GM19043 (cell line): ENCODE results near the gene CCND3.

Experiments used
- ATAC-seq: cut with Tn5 transposase; IDR thresholded peaks from one replicate; pipeline ENCODE4 v1.9.1; 2021; ENCODE audit warnings: low read depth; ENCODE audit not compliant: unreplicated experiment

Gene CCND3

DNA sequence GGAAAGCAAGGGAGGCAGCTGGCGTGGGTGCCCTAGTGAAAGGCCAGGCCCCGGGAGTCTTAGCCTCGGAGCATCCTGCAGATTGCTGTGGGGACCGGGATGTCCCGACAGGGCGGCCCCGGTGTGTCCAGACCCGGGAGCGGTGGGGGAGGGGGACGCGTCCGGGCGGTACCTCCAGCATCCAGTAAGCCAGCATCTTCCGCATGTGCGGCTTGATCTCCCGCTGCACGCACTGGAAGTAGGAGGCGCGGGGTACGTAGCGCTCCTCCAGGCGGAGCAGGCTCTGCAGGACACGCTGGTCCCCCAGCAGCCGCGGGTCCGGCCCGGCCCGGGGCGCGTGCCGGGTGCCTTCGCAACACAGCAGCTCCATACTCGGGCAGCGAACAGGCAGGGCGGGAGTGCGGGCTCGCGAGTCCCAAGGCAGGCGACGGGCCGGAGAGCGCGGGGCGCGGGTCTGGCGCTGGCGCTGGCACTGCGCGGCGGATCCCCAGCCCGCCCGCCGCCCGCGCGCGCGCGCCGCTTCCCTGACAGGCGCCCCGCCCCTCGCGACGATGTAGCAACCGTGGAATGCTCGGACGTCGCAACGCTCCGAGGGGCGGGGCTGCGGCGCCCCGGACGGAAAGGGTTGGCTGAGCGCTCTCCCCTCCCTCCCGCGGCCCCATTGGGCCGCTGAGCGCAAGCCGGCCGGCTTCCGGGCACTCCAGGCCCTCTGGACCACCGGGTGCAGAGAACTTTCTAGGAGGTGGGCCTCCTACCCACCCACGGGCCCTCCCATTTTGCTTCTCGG, at the start of gene CCND3:
Gene CCND3 (minus strand): TSS at position 529 of the 787 bp plus-strand sequence. CDS start 159 bp downstream, at position 370.
- ATAC-seq, result peak; percentile 84

DNA sequence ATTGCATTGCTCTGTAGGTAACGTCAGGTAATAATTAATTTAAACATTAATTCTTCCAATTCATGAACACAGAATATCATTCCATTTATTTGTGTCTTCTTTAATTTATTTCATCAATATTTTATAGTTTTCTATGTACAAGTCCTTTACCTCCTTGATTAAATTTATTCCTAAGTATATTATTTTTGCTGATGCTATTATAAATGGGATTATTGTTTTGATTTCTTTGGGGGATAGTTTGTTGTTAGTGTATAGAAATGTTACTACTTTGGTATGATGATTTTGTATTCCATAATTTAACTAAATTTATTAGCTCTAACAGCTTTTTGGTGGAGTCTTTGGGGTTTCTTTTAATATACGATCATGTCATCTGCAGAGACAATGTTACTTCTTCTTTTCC, 44.7 kb upstream of the CCND3 start:
- ATAC-seq, result no peak

DNA sequence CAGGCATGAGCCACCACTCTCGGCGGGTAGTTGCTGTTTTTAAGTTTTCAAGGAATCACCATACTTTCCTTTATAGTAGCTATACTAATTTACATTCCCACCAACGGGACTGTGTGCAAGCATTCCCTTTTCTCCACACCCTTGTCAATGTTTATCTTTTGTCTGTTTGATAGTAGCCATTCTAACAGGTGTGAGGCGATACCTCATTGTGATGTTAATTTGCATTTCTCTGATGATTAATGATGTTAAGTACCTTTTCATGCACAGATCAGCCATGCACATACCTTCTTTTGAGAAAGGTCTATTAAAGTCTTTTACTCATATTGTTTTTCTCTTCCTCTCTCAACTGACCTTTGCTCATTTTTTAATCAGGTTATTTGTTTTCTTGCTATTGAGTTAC, 43.0 kb upstream of the CCND3 start:
- ATAC-seq, result no peak

DNA sequence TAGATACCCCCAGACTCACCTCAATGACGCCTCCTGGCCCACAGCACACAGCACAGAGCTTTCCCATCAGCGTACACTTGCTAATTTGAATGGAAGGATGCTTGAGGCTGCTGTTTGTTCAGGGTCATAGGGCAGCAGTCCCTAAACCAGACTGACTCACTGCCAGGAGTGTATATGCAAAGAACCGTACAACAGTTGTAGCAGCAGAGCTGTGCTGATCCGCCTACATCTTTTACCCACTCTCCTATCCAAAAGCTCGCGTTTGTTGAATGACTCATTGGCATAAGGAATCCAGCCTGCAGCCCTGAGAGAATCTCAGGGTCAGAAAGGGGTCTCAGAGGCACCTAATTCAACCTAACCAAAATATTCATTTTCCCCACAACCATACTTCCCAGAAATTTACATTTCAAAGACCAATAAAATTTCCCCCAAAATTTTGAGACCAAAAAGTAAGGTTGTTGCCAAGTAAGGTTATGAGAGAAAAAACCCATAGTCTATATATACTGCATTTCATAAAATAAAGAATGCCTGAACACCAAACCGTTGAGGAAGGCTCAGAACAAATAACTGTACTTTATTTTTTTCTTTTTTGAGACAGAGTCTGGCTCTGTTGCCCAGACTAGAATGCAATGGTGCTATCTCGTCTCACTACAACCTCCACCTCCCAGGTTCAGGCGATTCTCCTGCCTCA, 35.3 kb upstream of the CCND3 start:
- ATAC-seq, result no peak

DNA sequence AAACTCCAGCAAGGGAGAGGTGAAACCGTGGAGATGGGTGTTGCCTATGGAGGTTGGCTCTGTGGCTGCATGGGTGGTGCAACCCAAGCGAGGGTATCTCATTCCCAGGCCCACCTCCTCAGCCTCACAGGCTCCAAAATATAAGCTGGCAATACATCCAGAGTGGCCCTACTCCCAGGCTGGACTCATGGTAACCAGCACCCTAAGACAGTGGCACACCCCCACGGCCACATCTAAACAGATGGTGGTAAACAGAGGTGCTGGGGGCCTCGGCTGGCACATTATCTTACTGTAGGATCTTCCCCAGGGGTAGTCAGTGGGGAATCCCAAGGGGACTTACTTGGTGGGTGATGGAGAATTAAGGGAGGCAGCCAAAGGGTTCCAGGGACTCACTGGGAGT, 33.7 kb upstream of the CCND3 start:
- no peak for ATAC-seq

DNA sequence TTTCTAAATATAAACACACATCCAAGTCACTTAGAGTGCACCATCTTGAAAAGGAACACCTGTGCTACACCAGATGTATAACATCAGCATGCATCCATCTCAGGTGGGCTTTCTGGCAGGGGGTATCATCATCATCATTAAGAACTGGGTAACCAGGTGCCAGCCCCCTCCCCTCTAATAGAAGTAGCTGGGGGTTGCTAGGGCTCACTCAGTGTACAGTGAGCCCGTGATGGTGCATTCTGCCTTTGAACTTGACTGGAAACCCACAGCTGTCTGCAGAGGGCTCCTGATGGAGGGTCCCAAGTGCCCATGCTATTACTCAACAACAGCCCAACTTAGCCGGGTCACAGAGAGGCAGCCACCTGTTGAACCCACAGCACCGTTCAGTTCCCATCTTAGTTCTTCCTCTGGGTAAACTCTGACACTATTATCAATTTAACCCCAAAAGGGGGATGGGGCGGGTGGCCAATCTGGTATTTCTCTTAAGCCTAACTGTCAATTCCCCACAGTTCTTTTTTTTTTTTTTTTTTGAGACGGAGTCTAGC, 32.7 kb upstream of the CCND3 start:
- ATAC-seq, result no peak

DNA sequence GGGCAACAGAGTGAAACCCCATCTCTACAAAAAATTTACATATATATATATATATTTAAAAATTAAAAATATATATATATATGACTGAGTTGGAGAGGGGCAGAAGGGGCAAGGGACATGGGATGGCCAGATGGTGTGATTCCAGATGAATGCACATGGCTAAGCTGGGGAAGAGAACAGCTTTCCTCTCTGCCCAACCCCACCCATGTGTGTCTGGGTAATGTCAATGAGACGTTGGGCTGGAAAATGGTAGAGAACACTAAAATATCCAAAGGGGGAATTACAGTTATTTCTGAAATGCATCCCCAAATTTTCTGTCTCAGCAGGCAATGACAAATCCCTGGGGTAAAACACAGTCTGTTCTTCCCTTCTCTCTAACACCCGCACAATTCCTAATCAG, 31.2 kb upstream of the CCND3 start:
- no peak for ATAC-seq

DNA sequence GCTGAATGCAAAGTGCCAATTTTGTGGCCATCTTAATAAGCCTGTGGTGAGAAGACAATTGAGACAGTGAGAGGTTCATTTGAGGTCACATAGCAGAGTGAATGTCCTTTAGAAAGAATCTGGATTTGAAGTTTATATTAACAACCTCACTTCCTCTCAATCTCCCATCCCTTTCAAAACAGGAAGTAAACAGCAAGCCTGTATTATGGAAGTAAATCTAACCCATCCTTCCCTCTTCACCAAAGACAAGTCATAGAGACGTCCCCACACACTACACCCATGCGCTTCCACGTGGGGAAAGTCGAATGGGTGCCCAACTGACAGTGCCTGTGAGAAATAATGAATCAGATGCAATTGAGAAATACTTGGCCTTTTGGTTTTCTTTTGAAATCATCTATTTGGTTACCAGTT, 28.8 kb upstream of the CCND3 start:
- no peak for ATAC-seq

DNA sequence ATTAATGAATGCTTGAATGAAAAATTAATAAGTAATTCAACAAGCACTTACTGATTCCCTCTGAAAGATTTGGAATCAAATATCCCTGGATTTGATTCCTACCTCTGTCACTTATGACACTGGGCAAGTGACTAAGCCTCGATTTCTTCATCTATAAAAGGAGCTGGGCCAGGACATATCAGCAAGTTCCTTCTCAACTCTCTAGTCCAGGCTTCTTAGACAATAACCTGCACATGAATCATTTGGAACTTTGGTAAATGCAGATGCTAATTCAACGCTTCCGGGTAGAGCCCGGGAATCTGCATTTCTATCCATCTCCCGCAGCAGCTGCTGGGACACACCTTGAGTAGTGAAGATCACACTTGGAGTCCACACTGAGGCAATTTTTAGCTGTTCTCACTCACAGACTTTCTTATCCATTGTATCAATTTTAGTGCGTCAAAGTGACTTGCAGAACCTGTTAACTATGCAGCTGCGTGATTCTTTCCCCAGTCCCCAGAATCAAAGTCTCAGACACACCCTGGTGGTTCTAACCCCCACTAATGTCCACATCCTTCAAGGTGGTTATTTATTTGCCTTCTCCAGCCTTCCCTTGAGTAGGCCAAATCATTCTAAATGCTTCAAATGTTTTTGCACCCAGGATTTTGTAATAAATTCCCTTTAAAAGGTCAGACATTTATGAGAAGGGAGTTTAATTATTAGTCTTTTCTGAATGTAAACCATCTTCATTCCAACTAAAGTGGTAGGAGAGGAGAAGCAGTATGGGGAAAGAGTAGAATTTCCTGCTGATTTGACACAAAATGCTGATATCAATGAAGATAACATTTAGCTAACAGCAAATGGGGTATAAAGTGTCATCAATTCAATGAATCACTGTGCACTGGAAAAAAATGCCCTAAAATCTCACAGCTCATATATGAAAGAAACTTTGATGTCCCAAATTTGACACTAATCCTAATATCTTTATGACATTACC, 26.0 kb upstream of the CCND3 start:
- ATAC-seq, result no peak

DNA sequence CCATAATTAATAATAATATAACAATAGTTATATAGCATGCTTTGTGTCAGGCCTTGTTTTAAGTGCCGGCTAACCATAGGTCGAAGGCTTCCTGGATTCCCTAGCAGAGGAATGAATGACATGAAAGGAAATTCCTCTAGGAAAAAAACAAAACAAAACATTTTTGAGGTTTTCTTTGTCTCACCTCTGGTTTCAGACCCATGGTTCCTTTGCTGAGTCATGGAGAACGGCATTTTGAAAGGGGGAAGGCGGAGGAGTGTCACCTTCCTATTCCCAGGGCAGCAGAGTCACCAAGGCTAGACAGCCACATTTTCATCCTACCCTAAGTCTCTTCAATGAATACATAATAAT, 25.3 kb upstream of the CCND3 start:
- ATAC-seq, result no peak

DNA sequence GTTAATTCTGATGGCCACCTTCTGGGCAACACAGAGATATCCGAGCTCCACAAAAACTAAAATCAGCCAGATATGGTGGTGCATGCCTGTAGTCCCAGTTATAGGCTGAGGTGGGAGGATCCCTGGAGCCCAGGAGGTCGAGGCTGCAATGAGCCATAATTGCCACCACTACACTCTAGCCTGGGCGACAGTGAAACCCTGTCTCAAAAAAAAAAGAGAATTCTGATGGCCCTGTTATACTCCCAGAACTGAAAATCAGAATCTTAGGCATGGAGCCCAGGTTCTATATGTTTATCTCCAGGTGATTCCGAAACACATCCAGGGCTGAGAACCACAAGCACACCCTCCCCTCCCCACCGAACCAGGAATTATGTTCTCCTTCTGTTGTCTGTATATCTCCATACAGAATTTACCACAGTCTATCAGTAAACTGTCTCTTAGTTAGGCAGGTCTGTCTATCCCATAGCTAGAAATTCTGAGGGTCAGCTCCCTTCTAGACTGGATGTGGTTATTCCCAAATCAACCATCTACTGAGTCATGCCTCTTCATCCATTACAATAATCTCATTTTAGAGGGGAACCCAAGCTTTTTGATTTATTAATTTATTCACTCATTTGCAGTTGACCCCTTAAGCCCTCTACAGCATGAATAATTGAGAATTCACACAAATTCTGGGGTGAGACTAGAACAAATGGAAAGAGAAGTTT, 24.8 kb upstream of the CCND3 start:
- ATAC-seq, result no peak

DNA sequence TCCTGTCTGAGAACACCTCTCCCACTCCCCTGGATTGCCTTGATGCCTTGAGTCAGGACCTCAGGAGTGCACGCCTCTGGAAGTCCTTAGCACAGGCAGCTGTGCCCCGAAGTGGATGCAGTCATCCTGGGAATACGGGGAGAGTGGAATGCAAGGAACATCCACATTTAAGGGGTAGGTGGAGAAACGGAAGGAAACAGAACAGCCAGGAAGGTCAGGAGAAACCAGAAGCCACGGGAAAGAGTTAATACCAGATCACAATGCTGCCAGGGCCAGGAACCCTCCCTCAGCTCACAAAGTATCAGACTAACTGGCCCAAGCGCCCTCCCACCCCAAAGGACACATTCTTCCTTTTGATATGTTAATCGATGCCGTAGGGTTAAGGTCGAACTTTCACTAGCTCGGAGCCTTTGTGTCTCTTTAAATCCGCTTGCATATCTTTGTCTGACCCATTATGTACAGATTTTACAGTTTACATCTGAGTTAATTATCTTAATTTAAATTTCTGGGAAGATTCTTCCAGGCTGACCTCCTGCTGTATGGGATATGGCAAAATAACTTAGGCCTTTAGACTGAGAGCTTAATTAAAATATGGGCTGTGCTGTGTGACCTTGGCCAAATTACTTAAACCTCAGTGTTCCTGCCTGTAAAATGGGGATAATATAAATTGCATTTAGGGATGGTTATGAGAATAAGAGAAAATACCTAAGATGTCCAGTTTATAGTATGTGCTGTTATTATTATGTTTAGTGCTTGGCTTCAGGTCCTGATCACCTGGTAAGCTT, 24.0 kb upstream of the CCND3 start:
- ATAC-seq, result no peak

DNA sequence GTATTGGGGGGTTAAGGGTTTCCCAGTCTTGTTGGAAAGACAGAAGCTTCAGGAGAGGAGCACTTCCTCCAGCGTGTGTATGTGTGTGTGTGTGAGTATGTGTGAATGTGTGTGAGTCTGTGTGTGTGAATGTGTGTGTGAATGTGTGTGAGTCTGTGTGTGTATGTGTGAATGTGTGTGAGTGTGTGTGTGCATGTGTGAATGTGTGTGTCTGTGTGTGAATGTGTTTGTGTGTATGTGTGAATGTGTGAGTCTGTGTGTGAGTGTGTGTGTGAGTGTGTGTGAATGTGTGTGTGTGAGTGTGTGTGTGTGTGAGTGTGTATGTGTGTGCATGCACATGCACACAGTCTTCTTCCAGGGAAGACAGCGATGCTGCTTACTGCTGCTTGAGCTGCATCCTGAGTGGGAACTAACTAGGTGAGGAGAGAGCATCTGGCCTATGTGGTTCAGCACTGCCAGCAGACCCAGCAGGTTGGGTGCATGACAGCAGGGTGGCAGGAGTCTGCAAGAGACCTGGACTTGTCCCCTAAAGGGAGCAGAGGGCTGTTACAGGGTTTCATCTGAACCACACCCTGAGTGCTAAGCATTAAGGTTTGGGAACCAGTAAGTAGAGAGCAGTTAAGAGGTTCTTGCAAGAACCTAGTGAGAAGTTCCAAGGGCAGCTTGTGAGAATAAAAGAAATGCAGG, 22.7 kb upstream of the CCND3 start:
- ATAC-seq, result no peak

DNA sequence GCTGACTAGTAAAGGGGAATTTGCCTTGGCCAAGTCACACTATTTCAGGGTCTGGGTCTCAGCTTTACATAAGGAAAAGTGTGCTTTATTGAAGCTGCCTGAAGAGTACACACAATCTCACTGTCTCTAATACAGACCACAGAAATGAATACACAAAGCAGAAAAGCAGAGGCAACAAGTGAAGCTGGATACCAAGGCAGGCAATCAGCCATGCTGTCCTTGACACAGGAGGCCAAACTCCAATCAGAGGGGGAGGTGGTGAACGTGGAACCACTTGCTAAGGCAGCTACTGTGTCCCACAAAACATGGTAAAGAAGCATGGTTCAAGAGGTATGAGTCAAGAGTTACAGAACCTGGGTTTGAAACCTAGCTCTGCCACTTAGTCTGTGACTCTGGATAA, 21.8 kb upstream of the CCND3 start:
- no peak for ATAC-seq

DNA sequence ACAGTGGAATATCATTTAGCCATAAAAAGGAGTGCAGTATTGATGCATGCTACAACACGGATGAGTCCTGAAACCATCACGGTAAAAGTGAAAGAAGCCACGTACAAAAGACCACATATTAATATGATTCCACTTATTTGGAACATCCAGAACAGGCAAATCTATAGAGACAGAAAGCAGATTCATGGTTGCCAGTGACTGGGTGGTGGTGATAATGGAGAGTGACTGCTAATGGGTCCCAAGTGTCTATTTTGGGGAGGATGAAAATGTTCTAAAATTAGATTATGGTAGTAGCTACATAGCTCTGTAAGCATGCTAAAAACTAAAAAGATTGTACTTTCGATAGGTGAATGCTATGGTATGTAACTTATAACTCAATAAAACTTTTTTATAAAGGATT, 18.4 kb upstream of the CCND3 start:
- ATAC-seq, result no peak

DNA sequence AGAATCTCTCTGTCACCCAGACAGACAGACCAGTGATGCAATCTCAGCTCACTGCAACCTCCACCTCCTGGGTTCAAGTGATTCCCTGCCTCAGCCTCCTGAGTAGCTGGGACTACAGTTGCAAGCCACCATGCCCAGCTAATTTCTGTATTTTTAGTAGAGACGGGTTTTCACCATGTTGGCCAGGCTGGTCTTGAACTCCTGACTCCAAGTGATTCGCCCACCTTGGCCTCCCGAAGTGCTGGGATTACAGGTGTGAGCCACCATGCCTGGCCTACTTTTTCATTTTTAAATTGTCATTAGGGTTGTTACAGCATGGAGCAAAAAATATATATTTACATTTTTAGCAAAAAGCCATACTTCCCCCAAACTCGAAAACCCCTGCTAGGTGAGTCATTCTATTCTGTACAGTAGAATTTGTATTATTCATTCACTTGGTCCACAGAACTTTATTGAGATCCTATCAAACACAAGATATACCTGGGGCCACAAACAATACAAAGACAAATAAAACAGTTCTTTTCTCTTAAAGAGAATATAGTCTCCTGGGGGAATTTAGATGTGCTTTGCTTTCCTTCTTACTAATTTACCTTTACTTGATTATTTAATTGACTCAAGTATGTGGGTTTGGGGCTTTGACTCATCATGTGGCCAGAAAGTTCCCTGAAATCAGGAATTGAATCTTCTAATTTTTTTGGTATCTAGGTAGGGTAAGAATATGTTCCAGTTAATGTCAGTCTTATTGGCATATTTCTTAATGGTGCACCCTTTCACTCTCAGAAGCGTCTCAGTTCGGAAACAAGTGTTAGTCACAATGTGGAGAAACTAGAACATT, 16.6 kb upstream of the CCND3 start:
- no peak for ATAC-seq

DNA sequence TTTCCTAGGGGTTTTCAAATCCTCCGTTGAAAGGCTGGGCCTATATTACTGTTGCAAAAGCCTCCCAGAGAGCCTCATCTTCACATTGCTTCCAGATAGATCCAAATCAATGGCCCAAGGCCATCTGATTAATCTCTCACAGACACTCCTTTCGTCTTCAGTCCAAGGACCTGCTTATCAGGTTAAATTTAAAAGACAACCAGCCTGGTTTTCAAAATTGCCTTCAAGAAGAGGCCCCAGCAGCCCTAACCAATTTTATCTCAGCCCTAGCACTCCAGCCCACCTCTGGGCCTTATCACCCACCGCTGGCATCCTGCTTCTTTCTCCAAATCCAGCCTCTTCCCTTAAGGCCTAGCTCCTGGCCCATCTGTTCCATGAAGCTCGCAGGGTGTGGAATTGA, 15.5 kb upstream of the CCND3 start:
- ATAC-seq, result no peak

DNA sequence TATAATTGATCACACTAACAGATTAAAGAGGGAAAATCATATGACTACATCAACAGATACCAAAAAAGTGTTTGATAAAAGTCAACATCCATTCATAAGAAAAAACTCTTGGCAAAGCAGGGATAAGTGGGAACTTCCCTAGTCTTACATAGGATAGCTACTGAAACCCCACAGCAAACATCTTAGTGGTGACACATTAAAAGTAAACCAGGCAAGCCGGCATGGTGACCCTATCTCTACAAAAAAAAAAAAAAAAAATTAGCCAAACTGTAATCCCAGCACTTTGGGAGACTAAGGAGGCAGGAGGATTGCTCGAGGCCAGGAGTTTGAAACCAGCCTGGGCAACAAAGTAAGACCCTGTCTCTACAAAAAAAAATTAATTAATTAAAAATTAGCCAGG, 13.8 kb upstream of the CCND3 start:
- no peak for ATAC-seq
